IMR-90 (cell line): Measurements from ENCODE around the gene RLN2.

Source experiments
- CEBPB ChIP-seq: IDR thresholded peaks from 2 replicates; pipeline ENCODE4 v1.6.1; 2012; ENCODE audit warnings: low read depth, low read length, improper control_type of control experiment
- FOS ChIP-seq: fragments of 150-350 bp; IDR thresholded peaks from 2 replicates; pipeline ENCODE4 v1.6.1; 2016; ENCODE audit warnings: low read depth, low read length
- MAFK ChIP-seq: IDR thresholded peaks from 2 replicates; pipeline ENCODE4 v1.6.1; 2012; ENCODE audit warnings: low read depth, low read length, improper control_type of control experiment
- MAZ ChIP-seq: IDR thresholded peaks from 2 replicates; pipeline ENCODE4 v1.6.1; 2012; ENCODE audit warnings: low read depth, mild to moderate bottlenecking, low read length, improper control_type of control experiment, moderate library complexity, borderline replicate concordance
- POLR2A ChIP-seq: IDR thresholded peaks from 2 replicates; pipeline ENCODE4 v1.6.1; 2012; ENCODE audit warnings: mild to moderate bottlenecking, low read depth, low read length
- RAD21 ChIP-seq: IDR thresholded peaks from 2 replicates; pipeline ENCODE4 v1.6.1; 2012; ENCODE audit warnings: low read length, improper control_type of control experiment
- RCOR1 ChIP-seq: IDR thresholded peaks from 2 replicates; pipeline ENCODE4 v1.6.1; 2012; ENCODE audit warnings: mild to moderate bottlenecking, low read length, improper control_type of control experiment; ENCODE audit not compliant: insufficient replicate concordance
- TF ChIP-seq, protein P1 (sequence below): conservative IDR thresholded peaks from 2 replicates; pipeline ENCODE4 v1.5.1; 2012; ENCODE audit warnings: mild to moderate bottlenecking, low read depth, low read length, improper control_type of control experiment
- TF ChIP-seq, protein P2 (sequence below): fragments of 150-350 bp; IDR thresholded peaks from 2 replicates; pipeline ENCODE4 v1.6.1; 2017; ENCODE audit warnings: mild to moderate bottlenecking, antibody characterized with exemption, low read length, low read depth

DNA sequence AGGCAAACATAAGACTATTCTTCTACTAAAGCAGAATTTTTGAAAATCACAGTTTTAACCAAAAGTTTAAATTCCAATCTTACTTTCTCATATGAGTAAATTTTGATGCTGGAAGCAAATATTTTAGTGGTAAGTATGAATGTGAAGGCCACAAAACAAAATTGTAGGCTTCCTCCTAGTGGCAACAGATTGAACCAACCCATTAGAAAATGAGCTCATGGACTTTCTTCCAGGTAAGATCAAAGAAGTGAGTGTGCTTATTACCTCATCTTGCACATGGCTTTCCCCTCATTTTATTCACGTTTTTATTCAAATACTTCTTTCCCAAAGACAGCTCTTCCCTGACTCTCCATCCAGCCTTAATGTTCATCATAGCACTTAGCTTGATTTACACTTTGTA lies 16.5 kb upstream of the RLN2 start:
- TF ChIP-seq, protein P1, sequence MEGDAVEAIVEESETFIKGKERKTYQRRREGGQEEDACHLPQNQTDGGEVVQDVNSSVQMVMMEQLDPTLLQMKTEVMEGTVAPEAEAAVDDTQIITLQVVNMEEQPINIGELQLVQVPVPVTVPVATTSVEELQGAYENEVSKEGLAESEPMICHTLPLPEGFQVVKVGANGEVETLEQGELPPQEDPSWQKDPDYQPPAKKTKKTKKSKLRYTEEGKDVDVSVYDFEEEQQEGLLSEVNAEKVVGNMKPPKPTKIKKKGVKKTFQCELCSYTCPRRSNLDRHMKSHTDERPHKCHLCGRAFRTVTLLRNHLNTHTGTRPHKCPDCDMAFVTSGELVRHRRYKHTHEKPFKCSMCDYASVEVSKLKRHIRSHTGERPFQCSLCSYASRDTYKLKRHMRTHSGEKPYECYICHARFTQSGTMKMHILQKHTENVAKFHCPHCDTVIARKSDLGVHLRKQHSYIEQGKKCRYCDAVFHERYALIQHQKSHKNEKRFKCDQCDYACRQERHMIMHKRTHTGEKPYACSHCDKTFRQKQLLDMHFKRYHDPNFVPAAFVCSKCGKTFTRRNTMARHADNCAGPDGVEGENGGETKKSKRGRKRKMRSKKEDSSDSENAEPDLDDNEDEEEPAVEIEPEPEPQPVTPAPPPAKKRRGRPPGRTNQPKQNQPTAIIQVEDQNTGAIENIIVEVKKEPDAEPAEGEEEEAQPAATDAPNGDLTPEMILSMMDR = peak; percentile 24; the same call in 1 of the 2 replicates
- no peak for TF ChIP-seq POLR2A
- TF ChIP-seq RAD21 = no peak
- no peak for TF ChIP-seq RCOR1
- TF ChIP-seq MAZ = no peak
- no peak for TF ChIP-seq FOS
- TF ChIP-seq CEBPB = no peak
- TF ChIP-seq, protein P2, sequence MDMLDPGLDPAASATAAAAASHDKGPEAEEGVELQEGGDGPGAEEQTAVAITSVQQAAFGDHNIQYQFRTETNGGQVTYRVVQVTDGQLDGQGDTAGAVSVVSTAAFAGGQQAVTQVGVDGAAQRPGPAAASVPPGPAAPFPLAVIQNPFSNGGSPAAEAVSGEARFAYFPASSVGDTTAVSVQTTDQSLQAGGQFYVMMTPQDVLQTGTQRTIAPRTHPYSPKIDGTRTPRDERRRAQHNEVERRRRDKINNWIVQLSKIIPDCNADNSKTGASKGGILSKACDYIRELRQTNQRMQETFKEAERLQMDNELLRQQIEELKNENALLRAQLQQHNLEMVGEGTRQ = no peak
- TF ChIP-seq MAFK = no peak
